ENCODE measurements around the gene DEAF1.

- TF ChIP-seq, protein P1, sequence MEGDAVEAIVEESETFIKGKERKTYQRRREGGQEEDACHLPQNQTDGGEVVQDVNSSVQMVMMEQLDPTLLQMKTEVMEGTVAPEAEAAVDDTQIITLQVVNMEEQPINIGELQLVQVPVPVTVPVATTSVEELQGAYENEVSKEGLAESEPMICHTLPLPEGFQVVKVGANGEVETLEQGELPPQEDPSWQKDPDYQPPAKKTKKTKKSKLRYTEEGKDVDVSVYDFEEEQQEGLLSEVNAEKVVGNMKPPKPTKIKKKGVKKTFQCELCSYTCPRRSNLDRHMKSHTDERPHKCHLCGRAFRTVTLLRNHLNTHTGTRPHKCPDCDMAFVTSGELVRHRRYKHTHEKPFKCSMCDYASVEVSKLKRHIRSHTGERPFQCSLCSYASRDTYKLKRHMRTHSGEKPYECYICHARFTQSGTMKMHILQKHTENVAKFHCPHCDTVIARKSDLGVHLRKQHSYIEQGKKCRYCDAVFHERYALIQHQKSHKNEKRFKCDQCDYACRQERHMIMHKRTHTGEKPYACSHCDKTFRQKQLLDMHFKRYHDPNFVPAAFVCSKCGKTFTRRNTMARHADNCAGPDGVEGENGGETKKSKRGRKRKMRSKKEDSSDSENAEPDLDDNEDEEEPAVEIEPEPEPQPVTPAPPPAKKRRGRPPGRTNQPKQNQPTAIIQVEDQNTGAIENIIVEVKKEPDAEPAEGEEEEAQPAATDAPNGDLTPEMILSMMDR (conservative IDR thresholded peaks at IDR 0.05; ENCODE audit: low read depth, low read length) = no peak
- no peak for TF ChIP-seq EZH2phosphoT487 (IDR thresholded peaks at IDR 0.05; ENCODE audit: borderline replicate concordance, low read length)
- TF ChIP-seq EZH2 (IDR thresholded peaks at IDR 0.05; ENCODE audit: low read length, unreplicated experiment) = no peak
Observed at GRCh38 chr11:609341-609811, 85.6 kb downstream of the DEAF1 start.

Data from PC-3 (cell line).